HG03460 (cell line): ENCODE data around the gene ZNF79.
"Not testable (repeated sequence)": the region's sequence is repeated elsewhere in the genome, so short reads cannot be mapped to it uniquely, and the experiment has no call there.

Source experiments
- ATAC-seq: cut with Tn5 transposase; IDR thresholded peaks from one replicate; pipeline ENCODE4 v1.9.1; 2021; ENCODE audit not compliant: unreplicated experiment

The ZNF79 gene

DNA sequence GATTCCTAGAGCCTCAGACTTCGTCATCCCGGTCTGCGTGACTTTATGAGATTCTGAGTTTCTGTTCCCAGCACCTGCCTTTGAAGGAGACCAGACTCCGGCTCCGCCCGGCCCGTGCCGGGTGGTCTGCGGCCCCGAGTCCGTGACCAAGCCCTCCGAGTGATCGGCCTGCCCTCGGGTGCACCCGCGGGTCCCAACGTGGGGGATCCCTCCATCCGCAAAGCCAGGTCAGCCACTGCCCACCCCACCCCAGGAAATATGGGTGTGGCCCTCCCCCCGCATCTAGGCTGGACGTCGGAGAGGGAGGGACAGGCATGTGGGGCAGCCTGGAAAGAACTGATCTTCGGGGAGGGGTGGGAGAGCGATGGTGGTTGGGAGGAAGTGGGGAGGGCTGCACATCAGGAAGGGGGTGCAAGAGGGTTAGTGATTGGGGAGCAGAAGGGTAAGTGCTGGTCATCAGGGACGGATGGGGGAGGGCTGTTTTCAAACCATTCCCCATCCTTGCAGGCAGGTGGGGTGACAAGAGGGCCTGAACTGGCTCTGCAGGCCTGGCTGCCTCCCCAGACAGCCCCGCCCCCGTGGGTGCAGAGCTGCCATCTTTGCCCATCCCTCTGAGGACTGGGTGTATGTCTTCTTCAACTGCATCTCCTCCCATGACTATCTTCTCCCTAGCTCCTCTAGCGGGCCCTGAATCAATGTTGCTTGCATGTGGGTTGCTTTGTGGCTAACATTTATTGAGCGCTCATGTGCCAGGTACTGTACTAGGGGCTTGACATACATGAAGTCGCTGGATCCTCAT, 27.9 kb downstream of the ZNF79 start:
- peak; percentile 16 for ATAC-seq

- ATAC-seq = no peak
Observed at GRCh38 chr9:127452691-127453090, 28.5 kb downstream of the ZNF79 start.

DNA sequence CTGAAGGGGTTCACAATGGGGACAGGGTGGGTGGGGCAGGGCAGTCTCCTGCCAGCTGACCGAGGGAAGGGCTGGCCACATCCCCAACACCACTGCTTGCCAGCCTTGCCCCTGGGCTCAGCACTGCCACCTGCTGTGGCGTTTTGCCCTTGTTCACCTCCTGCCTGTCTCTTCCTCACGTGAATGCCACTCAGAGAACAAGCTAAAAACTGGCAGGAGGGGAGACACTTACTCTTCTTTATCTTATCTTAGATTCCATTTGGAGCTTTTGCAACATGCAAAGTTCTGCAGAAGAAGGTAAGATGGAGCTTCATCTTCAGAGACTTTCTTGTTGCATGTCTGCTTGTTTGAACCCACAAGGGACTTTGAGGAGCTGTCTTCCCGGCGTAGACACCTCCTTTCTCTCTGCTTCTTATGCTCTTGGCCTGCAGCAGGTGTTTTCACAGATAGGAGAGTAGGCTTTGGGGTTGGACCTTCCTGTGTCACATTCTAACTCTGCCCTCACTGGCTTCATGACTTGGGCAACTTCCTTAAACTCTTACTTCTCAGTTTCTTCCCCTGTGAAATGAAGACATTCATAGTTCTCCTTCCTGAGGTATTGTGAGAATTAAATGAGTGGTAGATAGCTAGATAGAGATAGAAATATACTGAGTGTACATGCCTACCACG, 31.3 kb downstream of the ZNF79 start:
- ATAC-seq = no peak

DNA sequence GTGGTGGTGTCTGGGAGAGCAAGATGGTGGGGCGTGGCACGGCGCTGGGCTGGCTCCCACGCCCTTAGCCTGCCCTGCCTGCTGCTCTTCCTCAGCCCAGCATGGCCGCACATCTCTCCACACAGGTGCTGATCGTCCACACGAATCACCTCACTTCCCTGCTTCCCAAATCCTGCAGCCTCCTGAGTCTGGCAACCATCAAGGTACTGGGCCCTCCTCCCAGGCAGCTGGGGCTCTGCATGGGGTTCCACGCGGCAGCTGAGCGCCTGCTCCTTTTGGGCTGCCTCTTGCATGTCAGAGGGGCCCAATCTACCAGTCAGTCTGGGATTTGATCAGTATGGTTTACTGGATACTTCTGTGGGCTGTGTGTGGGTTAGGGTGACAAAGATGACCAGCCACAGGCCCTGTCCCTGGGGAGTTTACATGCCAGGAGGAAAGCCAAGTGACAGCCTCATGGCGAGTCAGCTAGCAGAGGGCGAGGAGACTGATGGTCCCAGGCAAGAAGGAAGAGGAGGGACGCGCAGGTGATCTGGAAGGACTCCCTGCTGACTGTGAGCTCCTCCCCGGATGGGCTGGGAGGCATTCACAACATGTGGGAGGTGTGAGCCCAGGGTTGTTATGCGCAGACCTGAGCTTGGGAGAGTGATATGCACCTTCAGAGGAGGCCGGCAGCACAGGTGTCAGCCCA, 33.2 kb downstream of the ZNF79 start:
- ATAC-seq = no peak

- ATAC-seq = no peak
Observed at GRCh38 chr9:127458921-127459320, 34.7 kb downstream of the ZNF79 start.

GRCh38 chr9:127463382-127463781, 39.2 kb downstream of the ZNF79 start:
- no peak for ATAC-seq

- no peak for ATAC-seq
Observed at GRCh38 chr9:127463911-127464310, 39.7 kb downstream of the ZNF79 start.

- not testable (repeated sequence) for ATAC-seq
Observed at GRCh38 chr9:127466407-127466917, 42.3 kb downstream of the ZNF79 start.

DNA sequence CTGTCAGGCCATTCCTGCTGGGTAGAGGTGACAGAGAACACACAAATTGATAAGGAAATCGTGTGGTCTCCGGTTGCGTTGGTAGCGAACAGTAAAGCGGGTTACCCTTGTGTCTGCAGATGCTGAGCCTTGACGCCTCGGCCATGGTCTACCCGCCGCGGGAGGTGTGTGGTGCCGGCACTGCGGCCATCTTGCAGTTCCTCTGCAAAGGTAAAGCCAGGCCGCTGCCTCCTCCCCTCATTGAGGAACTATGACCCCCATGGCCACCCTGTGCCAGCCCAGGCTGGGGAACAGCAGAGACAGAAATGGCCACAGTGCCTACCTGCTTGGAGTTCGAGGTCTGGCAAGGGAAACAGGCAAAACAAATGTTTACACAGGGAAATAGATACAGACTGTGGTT, 43.4 kb downstream of the ZNF79 start:
- ATAC-seq = no peak

DNA sequence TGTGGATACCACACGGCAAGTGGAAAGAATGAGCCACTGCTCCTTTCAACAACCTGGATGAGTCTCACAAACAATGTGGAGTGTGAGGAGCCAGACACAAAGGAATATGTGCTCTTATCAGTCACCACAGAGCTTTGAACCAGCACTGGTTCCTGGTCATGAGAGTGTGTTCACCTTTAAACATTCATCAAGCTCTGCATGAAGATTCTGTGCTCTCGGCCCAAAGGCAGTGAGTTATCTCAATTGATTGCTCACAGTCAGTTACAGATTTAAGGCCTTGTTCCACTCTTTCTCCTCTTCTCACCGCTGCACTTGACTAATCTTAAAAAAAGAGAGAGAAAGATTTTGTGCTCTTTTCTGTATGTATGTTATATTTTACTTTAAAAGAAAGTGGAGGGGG, 46.5 kb downstream of the ZNF79 start:
- ATAC-seq = no peak

DNA sequence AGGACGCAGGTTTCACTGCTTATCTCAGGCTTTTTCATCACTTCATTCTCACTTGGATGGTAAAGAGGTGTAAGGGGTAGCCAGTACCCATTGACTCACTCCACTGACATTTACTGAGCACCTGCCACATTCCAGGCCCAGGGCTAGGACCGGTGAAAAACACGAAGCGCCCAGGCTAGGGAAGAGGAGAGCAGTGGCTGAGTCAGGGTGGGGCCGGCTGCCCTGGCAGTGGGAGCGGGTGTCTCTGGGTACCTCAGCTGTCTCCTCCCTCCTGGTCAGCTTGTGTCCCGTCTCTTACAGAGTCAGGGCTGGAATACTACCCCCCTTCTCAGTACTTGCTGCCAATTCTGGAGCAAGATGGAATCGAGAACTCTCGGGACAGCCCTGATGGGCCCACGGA, 49.3 kb downstream of the ZNF79 start:
- ATAC-seq = no peak

GRCh38 chr9:127473932-127474331, 49.8 kb downstream of the ZNF79 start:
- ATAC-seq = no peak

- ATAC-seq = no peak
Observed at GRCh38 chr9:127474592-127474991, 50.4 kb downstream of the ZNF79 start.

DNA sequence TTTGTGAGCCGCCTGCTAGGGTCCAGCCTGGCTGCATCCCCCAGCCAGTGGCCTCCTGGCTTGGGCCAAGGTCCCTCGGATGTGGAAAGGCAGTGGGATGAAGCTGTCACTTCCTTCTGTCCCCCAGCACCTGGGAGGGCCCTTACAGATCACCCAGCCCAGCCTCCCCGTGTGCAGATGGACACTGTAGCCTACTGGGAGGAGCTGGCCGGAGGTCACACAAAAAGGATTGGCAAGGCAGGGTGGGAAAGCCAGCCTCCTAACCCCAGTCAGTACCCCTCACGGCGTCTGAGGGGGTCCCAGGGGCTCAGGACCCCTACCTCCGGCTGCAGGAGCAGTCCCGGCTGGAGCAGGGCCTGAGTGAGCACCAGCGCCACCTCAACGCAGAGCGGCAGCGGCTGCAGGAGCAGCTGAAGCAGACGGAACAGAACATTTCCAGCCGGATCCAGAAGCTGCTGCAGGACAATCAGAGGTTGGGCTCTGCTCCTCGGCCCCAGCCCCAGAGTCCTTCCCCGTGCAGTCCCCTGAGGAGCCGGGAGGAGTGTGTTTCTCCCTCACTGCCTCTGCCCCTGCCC, 55.4 kb downstream of the ZNF79 start:
- ATAC-seq = no peak

DNA sequence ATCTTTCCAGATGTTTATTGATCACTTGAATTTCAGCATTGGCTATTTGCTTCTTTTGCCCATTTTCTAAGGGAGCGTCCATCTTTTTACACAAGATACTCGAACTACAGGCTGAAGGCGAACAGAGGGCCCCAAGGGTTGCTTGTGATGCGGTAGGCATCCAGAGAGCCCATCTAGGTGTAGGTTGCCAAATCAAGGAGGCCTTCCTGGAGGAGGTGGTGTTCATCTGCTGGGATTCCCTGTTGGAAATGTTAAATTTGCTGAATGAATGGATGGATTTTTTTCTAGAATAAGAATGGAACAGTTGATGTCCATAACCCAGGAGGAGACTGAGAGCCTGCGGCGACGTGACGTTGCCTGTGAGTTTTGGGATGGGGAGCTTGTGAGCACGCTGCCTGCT, 58.5 kb downstream of the ZNF79 start:
- ATAC-seq = no peak

GRCh38 chr9:127485995-127486394, 61.8 kb downstream of the ZNF79 start:
- no peak for ATAC-seq

DNA sequence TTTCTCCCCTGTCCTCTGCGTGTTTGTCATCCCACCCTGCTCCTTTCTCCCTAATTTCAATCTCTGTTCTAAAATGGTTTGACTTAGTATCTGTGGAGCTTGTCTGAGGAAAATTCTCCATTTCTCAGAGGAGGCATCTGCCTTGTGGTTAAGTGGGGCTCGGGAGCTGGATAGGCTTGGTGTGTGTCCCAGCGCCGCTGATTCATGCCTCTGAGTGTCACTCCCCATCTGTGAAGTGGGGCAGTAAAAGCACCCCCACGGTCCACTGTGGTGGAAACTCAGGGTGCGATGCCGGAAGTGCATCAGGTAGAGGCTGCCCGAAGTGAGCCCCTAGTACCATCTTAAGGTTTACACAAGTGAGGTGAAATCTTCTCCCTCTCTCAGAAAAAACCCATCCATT, 64.8 kb downstream of the ZNF79 start:
- no peak for ATAC-seq

- ATAC-seq = no peak
Observed at GRCh38 chr9:127489471-127490115, 65.4 kb downstream of the ZNF79 start.

DNA sequence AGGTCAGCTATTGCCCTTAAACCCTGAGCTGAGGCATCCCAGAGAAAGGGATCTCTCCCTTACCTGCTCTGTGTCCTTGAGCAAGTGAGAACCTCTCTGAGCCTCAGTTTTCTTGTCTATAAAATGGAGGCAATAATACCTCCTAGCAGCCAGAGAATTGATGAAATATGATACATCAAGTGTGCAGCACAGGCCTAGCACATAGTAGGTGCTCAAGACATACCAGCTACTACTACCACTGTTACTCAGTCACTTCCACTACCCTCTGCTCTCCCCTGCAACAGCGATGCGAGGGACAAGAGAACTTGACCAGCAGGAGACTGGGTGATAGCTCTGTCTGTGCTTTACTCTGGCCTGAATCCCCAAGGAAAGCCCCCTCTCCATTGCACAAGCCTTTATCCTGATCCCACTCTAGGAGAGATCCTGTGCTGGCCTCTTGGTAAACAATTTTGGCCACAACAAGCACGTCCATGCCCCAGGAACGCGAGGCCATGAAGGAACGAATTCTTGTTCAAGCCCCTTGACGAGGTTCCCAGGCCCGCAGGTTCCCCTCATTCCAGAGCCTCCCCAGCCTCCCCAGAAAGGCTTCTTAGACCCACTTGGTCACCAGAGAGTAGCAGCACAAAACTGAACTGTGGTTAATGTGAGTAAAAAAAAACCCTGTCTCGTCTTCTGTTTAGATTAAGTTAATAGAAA, 66.5 kb downstream of the ZNF79 start:
- no peak for ATAC-seq

DNA sequence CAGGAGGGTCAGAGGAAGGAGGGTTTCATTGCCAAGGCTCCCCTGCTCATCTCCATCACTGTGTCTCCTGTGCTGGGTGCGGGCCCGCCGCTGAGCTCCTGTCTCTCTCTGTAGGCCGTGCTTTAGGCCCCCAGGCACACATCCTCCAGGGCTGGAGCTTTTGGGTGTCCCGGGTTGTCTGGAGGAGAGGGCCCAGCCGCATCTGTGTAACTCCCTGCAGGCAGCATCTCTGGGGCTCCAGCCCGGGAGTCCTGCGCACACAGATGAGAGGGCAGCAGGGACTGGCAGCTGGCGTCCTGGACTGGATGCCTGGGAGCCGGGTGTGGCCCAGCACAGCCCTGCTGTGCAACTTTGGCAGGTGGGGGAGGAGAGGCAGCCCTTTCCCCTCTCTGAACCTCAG, 67.3 kb downstream of the ZNF79 start:
- ATAC-seq = no peak
